Erythroblast (primary cell): ENCODE data around the gene TSHB.

ENCODE experiments used
- GATA1 ChIP-seq: IDR thresholded peaks from 2 replicates; pipeline ENCODE4 v1.6.1; 2011; ENCODE audit warnings: low read depth, mild to moderate bottlenecking, control low read depth, low read length, moderate library complexity
- POLR2A ChIP-seq: IDR thresholded peaks from 2 replicates; pipeline ENCODE4 v1.6.1; 2011; ENCODE audit warnings: mild to moderate bottlenecking, low read length

DNA sequence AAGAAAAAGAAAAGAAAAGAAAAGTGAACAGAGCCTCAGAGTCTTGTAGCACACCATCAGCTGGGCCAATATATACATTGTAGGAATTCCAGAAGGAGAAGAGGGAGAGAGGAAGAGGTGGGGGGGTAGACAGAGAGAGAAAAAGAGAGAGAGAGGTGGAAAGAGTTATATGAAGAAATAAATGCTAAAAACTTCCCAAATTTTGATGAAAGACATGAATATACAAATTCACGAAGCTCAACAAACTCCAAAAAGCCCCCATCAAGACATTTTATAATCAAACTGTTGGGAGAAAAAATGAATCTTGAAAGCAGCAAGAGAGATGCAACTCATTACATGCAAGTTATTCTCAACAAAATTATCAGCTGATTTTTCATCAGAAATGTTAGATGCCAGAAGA, 41.5 kb upstream of the TSHB start:
- TF ChIP-seq POLR2A (no peak), GATA1 (no peak)
